Fibroblast of the aortic adventitia (primary cell): Measurements from ENCODE around the gene XCR1. TPM values are rescaled to one million over a fixed set of nuclear protein-coding genes. Genes with fewer than 3 reads are reported as not detected.
A peak's percentile ranks its signal among the peaks of the same experiment; 100 is the strongest.

Experiments used
- DNase-seq: peaks from one replicate; pipeline ENCODE4 v3.0.0-alpha.2; 2010; ENCODE audit warnings: low read depth
- H3K4me3 ChIP-seq: 2 replicates; pipeline ENCODE4 v1.5.1; 2011; ENCODE audit warnings: low read depth, mild to moderate bottlenecking, control low read depth, low read length, moderate library complexity
- total RNA-seq: library from RNA; depleted of rRNA; stranded (reverse); fragments of >200 nt; gene quantifications from 2 replicates; pipeline ENCODE4 v1.2.3, GENCODE V29; 2012; ENCODE audit warnings: low replicate concordance
- TF ChIP-seq, protein P1 (sequence below): IDR thresholded peaks from 2 replicates; pipeline ENCODE4 v1.5.1; 2011; ENCODE audit warnings: mild to moderate bottlenecking, low read length, control low read depth, inconsistent platforms; ENCODE audit not compliant: insufficient read depth

The XCR1 gene
- total RNA-seq, 1 donor, result not detected

DNA sequence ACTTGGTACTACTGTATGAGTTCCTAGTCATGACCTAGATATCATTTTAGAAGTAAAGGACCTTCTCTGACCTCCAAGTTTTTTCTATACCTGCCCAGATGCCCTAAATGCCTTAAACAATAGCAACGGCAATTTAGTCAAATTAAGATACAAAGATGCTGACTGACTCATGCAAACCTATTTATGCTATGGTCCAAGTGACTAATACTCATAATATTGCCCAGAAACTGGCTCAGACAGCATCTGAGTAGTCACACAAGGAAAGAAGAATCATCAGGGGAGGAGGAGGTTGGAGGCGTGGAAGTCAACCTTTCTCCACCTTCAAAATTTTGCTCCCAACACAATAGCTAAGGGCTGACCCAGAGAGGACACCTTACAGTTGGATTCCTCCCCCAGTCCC lies 38.5 kb downstream of the XCR1 start:
- H3K4me3 ChIP-seq, result no peak overlapping the region
- TF ChIP-seq, protein P1, sequence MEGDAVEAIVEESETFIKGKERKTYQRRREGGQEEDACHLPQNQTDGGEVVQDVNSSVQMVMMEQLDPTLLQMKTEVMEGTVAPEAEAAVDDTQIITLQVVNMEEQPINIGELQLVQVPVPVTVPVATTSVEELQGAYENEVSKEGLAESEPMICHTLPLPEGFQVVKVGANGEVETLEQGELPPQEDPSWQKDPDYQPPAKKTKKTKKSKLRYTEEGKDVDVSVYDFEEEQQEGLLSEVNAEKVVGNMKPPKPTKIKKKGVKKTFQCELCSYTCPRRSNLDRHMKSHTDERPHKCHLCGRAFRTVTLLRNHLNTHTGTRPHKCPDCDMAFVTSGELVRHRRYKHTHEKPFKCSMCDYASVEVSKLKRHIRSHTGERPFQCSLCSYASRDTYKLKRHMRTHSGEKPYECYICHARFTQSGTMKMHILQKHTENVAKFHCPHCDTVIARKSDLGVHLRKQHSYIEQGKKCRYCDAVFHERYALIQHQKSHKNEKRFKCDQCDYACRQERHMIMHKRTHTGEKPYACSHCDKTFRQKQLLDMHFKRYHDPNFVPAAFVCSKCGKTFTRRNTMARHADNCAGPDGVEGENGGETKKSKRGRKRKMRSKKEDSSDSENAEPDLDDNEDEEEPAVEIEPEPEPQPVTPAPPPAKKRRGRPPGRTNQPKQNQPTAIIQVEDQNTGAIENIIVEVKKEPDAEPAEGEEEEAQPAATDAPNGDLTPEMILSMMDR, result no peak
- peak; percentile 87 for DNase-seq

DNA sequence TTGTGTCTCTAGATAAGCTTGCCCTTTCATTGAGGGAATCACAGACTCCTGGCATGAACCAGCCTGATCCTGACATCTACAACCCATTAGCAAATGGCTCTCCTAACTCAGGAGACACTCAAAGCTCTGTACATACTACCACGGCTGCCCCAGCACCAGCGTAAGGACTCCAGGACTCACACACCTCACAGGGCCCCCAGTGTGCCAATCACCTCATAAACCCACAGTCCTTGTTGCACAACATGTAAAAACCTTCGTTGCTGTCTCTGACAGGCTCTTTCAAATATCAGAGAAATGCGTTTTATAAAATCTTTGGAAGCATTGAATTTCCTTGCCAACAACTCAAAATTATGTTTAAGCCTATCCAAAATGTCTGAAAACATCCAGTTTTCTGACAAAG lies 38.9 kb downstream of the XCR1 start:
- DNase-seq, result peak; percentile 48
- TF ChIP-seq, protein P1, result no peak
- no peak overlapping the region for H3K4me3 ChIP-seq

DNA sequence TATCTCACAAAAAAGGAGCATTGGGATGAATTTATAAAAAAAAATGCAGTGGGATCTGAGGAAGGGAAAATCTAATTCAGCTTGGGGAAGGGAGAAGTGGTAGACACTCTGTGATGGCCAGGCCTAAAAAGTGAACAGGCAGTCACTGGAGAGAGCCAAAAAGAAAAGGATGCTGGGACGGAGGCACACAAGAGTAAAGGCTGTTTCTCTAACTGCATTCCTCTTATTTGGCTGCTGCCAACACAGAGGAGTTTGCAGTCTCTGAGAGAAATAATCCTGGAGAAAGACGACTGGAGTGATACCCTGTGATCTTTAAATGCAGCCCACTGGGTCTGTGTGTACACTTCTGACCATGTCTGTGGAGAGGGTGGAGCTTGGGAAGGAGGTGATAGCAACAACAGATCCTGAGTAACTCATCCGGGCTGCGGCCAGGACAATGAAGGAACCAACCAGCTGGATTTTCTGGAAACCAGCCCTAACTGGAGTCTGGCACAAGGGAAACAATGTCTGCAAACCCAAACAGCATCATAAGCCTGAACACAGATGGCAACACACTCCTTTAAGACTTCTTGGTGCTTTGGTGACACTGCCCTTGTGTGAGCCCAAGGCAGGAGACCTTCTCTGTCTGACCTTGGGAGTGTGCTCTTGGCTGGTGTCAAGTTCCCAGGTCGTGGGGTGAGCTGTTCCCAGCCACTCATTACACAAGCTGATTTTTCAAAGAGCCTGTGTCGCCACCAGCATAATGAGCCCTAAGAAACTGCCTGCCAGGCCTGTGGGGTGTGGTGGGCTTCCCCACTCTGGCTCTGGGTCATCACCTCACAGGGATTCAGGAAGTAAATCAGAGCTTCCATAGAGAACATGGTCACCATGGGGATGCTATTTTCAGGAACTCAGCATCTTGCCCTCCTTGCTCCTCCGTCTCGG lies 39.7 kb downstream of the XCR1 start:
- H3K4me3 ChIP-seq, result no peak overlapping the region
- peak; percentile 87 for DNase-seq
- TF ChIP-seq, protein P1, result no peak

DNA sequence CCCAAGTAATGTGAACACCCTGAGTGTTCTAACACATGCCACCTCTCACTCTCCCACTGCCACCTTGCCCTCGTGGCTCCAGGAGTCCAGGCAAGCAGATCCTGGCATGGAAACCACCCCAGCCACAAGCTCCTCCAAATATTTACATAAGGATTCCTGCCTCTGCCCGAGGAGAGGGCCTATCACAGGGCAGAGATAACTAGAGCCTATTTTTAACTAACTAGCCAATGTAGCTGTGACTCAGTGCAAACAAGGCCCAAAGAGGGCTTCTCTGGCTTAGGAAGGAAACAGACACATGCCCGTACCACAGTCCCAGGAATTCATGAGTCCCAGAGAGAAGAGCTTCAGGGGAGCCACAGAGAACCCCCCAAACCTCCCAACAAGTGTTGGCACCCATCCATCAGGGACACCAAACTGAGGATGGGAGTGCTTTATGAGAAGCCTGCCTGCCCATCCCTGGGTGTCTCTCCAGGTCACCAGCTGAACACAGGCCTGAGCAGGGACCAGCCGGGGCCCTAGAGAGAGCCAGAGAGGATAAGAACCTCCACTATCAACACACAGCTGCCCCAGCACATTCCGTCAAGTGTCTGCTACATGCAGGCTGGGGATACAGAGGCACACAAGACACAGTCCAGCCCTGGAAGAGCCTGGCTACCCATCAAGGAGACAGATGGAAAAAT lies 40.8 kb downstream of the XCR1 start:
- peak; percentile 82 for DNase-seq
- no peak overlapping the region for H3K4me3 ChIP-seq
- TF ChIP-seq, protein P1, result no peak

DNA sequence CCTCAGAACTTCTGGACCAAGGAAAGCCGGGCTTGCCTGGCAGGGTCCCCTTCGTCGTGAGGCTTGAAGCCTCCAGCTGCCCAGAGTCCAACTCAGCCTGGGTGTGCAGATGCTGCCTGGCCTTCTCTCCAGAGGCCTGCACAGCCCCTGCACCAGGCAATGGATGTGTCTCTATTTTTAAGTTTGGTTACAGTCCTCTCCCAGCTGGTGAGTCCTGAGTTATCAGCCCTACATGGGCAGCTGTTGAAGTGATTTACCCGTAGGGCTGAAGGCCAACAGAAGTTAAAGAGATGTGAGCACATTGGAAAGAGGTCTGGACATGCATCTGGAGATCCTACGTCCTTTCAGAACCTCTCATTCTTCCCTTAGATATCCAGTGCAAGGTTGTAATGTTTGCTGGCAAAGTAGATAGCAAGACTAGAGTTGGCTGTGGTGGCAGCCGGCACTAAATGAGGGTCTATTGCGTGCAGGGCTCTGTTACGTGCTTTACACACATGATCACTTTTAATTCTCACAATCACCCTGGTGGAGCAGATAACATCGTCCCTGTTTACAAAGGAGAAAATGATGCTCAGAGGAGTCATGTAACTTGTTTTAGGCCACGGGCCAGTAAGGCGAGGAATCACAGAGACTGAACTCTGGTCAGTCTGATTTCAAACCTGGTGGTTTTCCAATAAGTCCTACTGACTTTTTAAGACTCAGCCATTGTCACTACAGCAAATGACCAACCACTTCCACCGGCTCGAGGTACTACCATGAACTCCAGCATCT lies 41.6 kb downstream of the XCR1 start:
- no peak overlapping the region for H3K4me3 ChIP-seq
- TF ChIP-seq, protein P1, result no peak
- peak; percentile 64 for DNase-seq
